Fibroblast of mammary gland (primary cell): Measurements from ENCODE around the gene ADGRL2.

Experiments used
- DNase-seq: peaks from one replicate; pipeline ENCODE4 v3.0.0-alpha.2; 2010; ENCODE audit warnings: low read depth
- H3K4me3 ChIP-seq: 2 replicates; pipeline ENCODE4 v1.5.1; 2011; ENCODE audit warnings: low read depth, mild to moderate bottlenecking, low read length, moderate library complexity; ENCODE audit not compliant: control insufficient read depth
- TF ChIP-seq, protein P1 (sequence below): conservative IDR thresholded peaks from 2 replicates; pipeline ENCODE4 v1.5.1; 2011; ENCODE audit warnings: low read depth, low read length, inconsistent platforms; ENCODE audit not compliant: control insufficient read depth, insufficient read depth

ADGRL2 gene

DNA sequence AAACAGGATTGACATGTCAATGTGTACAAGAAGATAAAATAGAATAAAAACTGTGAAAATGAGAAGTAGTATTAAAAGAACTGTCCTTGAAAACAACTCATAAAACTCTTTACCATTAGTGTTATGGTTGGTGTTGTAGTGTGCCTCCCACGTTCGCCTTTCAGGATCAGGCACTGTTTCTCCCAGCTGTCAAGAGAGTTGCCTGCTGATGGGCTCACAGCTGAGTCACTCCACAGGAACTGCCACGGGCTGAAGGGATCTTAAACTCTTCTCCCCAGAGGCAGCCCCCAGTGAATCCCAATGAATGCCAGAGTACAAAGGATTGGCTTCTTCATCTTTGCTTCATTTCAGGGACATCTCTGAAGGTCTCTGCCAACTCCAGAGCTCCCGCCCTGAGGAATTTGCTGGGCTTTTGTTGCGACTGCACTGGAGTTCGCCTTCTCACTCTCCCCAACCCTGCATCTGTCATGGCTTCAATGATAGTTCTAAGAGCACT is 119.6 kb downstream of the ADGRL2 start:
- DNase-seq: peak; percentile 62
- no peak overlapping the region for H3K4me3 ChIP-seq
- TF ChIP-seq, protein P1, sequence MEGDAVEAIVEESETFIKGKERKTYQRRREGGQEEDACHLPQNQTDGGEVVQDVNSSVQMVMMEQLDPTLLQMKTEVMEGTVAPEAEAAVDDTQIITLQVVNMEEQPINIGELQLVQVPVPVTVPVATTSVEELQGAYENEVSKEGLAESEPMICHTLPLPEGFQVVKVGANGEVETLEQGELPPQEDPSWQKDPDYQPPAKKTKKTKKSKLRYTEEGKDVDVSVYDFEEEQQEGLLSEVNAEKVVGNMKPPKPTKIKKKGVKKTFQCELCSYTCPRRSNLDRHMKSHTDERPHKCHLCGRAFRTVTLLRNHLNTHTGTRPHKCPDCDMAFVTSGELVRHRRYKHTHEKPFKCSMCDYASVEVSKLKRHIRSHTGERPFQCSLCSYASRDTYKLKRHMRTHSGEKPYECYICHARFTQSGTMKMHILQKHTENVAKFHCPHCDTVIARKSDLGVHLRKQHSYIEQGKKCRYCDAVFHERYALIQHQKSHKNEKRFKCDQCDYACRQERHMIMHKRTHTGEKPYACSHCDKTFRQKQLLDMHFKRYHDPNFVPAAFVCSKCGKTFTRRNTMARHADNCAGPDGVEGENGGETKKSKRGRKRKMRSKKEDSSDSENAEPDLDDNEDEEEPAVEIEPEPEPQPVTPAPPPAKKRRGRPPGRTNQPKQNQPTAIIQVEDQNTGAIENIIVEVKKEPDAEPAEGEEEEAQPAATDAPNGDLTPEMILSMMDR: no peak

DNA sequence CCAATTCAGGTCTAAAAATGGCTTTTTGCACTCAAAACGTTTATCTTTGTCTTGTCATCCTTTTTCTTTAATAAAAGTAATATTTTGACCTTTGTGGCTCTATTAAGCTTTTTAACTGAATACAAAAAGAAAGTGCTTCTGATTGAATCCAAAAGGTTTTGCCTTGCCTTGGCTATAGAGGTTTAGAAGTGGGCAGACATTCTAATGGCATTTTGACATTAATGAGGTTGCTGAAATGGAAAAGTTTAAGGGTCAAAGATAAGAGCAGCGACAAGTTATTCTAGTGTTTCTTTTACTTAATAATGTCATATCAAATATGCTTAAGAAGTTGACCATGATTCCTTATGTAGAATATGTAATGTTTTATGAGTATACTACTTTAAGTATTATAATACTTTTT is 120.2 kb downstream of the ADGRL2 start:
- TF ChIP-seq, protein P1: no peak
- no peak overlapping the region for H3K4me3 ChIP-seq
- no peak for DNase-seq

DNA sequence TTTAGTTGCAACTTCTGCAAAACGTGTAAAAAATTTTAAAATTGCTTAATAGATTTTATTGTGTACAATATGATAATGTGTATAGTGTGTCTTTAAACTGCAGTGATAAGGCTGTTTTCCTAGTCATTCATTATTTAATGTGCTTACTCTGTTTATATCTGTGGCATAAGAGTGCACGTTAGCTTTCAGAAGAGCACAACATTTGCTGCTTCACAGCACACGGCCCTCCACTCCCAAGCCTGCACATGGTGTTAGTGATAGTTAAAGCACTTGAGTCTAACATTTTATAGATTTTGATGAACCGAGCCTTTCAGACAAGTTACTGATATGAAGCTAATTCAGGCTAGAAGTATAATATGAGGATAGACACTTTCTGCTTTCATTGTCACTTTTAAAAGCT is 120.6 kb downstream of the ADGRL2 start:
- no peak for DNase-seq
- no peak overlapping the region for H3K4me3 ChIP-seq
- TF ChIP-seq, protein P1: no peak

DNA sequence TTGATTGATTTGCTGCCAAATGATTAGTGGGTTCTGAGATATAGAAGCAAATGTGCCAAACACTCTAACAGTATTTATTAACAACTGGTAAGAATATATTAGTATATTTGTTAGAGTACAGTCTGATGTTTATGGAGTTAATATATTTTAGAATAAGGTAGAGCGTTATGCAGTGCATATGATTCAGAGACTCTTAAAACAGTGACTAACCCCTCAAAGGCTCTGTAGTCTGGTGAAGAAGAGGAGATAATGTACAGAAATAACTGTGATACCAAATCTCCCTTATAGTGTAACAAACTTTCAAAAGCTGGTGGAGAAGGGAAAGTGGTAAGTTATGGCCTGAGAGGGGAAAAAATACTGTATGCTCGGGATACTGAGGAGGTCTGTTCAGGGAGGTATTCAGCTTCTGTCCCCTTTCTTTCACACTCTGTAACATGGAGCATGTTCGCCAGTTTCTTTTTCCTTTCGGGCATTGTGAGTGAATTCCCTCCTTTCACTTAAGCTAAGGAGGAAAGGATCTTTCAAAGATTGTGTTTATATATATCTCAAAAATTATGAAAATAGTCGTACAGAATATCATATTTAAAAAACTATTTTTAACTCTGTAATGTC is 121.2 kb downstream of the ADGRL2 start:
- TF ChIP-seq, protein P1: no peak
- H3K4me3 ChIP-seq: no peak overlapping the region
- no peak for DNase-seq

DNA sequence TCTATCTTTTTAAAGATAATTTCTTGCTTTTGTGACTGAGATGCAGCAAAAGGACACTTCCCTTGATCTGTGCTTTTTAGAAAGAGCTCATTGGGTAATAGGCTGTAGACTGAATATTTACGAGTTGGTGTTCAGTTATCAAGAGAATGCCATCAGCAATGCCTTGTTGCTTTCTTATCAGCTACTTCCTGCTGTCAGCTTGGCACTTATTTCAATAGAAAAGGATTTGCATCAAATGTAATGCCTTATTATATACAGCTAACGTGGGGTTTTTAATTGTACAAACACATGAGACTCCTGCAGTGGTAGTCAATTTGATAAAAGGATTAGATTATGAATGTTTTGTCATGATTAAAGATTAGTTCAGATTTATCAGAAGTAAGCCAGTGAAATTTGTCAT is 122.2 kb downstream of the ADGRL2 start:
- no peak for DNase-seq
- no peak overlapping the region for H3K4me3 ChIP-seq
- TF ChIP-seq, protein P1: no peak

DNA sequence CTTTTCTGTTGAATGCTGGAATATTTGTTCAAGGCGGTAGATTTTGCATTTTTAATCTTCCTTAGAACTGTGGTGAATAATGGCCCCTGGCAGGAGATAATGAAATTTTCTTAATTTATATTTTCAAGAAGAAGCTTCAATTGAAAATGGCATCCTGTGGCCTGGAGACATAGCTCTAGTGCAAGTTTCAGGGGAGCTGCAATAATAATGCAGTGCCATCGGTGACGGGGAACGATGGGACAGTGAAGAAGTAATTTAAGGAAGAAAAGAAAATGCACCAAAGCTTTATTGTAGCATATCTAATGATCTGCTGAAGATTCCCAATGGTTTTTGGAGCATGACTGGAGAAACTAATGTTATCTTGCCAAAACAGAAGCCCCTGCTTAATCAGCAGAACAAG is 128.4 kb downstream of the ADGRL2 start:
- no peak for DNase-seq
- H3K4me3 ChIP-seq: no peak overlapping the region
- TF ChIP-seq, protein P1: no peak

DNA sequence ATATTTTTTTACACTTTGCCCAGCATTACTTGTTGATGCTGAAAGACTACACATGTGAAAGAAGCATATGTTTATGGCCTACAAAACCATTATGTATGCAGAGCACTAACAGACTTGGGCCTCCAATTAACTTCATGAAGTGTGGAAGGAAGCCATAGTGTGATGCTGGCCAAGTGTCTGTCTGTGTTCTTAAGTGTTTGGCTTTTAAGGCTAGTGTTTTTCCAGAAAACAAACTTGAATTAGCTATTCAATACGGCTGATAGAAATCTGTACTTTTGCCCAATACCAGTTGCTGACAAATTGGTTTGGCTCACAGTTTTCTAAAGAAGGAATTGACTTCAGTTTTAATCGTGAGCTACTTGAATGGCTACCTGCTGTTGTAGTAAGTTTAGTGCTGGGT is 136.1 kb downstream of the ADGRL2 start:
- H3K4me3 ChIP-seq: no peak overlapping the region
- DNase-seq: peak; percentile 3
- TF ChIP-seq, protein P1: no peak
